HG03060 (cell line): ENCODE measurements around the gene MAGI2.
"Not testable (repeated sequence)": the region's sequence is repeated elsewhere in the genome, so short reads cannot be mapped to it uniquely, and the experiment has no call there.

Source experiments
- ATAC-seq: cut with Tn5 transposase; IDR thresholded peaks from one replicate; pipeline ENCODE4 v1.9.1; 2021; ENCODE audit warnings: low read depth, moderate number of reproducible peaks; ENCODE audit not compliant: unreplicated experiment

MAGI2 gene

GRCh38 chr7:78609281-78609680 is 844.2 kb downstream of the MAGI2 start:
- no peak for ATAC-seq

GRCh38 chr7:78607099-78607498 is 846.4 kb downstream of the MAGI2 start:
- no peak for ATAC-seq

DNA sequence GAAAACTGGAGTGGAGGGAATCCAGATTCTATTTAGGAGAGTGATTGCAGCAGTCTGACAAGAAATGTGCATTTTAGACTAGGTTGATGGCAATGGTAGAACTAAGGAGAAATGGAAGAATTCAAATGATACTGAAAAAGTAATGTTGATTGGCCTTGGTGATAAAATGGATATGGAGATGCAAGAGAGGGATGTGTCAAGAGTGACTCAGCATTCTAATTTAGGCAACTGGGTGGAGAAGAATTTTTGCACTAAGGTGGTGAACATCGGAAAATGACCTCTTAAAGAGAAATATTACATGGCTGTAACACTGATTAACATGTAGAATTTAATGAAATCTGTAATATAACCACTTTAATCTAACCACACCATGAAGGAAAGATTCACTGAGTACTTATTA is 848.3 kb downstream of the MAGI2 start:
- ATAC-seq = no peak

- no peak for ATAC-seq
These were observed 851.7 kb downstream of the MAGI2 start for GRCh38 chr7:78601728-78602127.

GRCh38 chr7:78594156-78594555 is 859.3 kb downstream of the MAGI2 start:
- ATAC-seq = no peak

- ATAC-seq = no peak
These were observed 865.1 kb downstream of the MAGI2 start for GRCh38 chr7:78588393-78588792.

GRCh38 chr7:78587443-78588044 is 865.9 kb downstream of the MAGI2 start:
- ATAC-seq = no peak

DNA sequence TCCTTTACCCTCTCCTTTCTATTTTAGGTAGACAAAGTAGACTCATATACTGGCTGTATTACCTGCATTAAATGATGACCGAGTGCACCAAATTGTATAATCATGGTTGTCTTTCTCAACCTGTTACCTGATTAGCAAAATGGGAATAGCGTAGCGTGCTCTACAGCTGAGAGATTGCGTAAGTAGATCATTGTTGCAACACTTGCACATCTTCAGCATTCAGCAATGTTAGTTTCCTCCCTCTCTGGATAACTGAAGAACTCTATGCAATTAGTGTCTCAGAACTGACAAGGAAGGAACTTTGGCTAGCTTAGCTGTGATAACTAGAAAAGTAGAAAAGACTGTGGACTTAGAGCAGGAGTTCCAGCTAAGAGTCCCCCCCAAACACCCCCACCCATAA is 867.5 kb downstream of the MAGI2 start:
- ATAC-seq = no peak

GRCh38 chr7:78578686-78579085 is 874.8 kb downstream of the MAGI2 start:
- no peak for ATAC-seq

GRCh38 chr7:78577174-78577952 is 876.1 kb downstream of the MAGI2 start:
- ATAC-seq = not testable (repeated sequence)

DNA sequence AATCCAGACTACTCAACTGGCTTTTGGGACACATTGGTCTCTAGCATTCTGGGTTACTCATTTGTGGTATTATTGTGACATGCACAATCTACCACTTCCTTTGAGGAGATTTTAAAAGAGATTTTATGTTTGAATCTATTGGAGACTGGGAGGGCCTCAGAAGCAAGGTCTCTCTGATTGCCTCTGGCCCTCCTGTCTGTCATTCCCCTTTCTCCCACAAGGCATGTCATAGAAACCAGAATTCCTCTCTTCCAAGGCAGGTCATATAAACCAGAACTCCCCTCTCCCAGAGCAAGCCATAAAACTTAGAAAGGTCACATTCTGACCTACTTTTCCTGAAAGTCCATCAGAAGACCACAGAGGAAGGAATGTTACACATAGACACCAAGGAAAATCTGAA is 877.2 kb downstream of the MAGI2 start:
- ATAC-seq = no peak

DNA sequence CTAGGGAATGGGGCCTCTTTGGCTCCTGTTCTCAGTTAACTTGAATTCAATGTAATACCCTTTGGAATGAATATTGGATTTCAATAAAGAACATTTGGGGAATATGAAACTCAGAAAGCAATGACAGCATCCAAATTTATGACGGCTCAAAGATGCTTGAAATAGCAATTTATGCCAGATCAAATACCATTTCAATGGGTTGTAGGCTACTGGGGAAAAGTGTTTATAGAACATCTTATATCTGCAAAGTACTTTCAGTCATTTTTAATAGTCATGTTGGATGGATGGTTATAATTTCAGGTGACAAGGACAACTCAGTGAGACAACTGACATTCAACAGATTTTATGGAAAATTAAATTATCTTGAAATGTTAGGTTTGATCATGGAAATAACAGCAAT is 882.2 kb downstream of the MAGI2 start:
- ATAC-seq = no peak

GRCh38 chr7:78568690-78569089 is 884.8 kb downstream of the MAGI2 start:
- ATAC-seq = no peak

GRCh38 chr7:78567836-78568235 is 885.6 kb downstream of the MAGI2 start:
- no peak for ATAC-seq

- ATAC-seq = no peak
These were observed 887.7 kb downstream of the MAGI2 start for GRCh38 chr7:78565784-78566183.

DNA sequence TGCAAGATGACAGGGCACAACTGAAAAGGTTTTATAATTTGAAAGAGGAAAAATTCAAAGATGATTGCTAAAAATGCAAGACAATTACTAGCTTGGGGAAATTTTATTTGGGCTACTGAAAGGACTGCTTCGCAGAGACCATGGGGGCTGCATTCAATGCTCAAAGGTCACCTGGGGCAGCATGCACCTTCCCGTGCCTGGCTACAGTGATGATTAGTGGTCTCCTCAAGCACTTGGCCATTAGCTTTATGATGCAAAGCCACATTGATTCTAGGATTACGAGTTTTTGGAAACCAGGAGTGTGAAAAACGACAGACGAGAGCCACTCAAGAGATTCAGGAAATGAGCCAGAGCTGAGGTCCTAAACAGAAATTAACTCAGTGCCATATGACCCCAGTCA is 890.3 kb downstream of the MAGI2 start:
- ATAC-seq = no peak

- no peak for ATAC-seq
These were observed 891.3 kb downstream of the MAGI2 start for GRCh38 chr7:78562191-78562590.

DNA sequence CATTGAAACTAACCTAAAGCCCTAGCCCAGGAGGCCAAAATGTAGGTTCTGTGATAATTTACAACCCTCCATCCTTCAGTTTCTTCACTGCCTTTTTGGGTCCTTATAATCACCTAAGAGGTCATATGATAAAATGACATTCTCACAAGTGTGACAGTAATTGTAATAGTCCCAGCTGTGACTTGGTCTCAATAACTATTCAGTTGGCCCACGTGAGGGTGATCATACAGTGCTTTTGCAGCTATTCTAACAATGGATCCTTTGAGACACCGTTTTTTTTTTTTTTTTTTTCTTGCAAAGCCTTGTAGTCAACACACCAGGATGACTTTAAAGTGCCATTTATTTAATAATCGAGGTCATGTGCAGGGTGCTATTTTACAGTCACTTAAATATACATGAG is 894.9 kb downstream of the MAGI2 start:
- no peak for ATAC-seq

DNA sequence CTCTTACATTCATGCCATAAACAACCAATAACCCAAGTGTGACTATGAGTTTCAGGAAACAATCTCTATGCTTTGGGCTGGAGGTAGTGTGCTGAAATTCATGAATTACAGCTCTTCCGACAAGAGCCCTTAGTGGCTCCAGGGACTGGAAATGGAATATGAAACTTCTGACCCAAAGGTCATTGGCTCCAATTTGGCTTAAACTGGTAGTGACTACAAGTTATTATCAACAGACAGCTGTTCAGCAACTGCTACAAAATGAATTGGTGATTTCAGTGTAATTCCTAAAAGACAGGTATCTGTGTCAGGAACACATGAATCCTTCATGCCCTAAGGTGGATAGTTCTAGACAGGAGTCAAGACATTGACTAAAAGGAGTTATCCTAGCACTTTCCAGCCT is 909.5 kb downstream of the MAGI2 start:
- ATAC-seq = no peak

DNA sequence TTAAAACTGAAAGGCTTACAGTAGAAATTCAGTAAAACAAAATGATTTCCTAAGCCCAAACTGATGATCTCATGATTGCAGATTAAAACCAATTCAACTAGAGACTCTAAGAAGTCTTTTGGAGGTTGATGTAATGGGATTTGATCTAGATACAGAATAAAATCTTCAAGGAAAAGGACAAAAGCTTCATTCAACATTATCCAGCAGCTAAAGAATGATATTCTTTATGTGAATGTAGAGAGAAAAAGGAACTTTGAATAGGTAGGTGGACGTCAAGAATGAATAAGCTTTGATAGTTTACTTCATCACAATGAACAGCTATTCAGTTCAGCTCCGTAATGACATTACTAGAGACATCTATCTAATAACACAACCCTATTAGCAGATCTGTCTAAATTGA is 910.5 kb downstream of the MAGI2 start:
- no peak for ATAC-seq

- no peak for ATAC-seq
These were observed 910.9 kb downstream of the MAGI2 start for GRCh38 chr7:78542541-78542940.

GRCh38 chr7:78539825-78540224 is 913.6 kb downstream of the MAGI2 start:
- no peak for ATAC-seq
